ENCODE data around the gene BTD.
"Not testable (repeated sequence)": the region's sequence is repeated elsewhere in the genome, so short reads cannot be mapped to it uniquely, and the experiment has no call there.

Gene BTD

DNA sequence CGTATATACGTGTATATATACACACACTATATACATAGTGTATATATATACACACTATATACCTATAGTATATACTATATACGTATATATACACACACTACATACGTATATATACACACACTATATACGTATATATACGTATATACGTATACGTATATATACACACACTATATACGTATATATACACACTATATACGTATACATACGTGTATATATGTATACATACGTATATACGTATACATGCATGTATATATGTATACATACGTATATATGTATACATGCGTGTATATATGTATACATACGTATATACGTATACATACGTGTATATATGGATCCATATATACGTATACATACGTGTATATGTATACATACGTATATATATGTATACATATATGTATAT is 9.6 kb upstream of the BTD start:
- ATAC-seq = no peak
- 0 out of 2 replicates have a peak, but pooled peaks have one; percentile 51 for TF ChIP-seq ZFP30 (CRISPR knock-in tag; IDR thresholded peaks at IDR 0.05)
- TF ChIP-seq ZNF565 (CRISPR knock-in tag; conservative IDR thresholded peaks at IDR 0.05; ENCODE audit: low read depth) = no peak; the same call in 1 of the 2 replicates
- TF ChIP-seq BACH2 (CRISPR knock-in tag; IDR thresholded peaks at IDR 0.05; ENCODE audit: borderline replicate concordance) = peak; percentile 65; the same call in 1 of the 2 replicates

DNA sequence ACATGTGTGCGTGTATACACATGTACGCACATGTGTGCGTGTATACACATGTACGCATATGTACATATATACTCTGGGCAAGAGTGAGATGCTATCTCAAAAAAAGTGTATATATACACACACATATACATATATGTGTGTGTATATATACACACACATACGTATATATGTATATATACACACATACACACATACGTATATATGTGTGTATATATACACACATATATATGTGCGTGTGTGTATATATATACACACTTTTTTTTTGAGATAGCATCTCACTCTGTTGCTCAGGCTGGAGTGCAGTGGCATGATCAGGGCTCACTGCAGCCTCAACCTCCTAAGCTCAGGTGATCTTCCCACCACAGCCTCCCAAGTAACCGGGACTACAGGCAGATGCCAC is 8.6 kb upstream of the BTD start:
- ATAC-seq = no peak

DNA sequence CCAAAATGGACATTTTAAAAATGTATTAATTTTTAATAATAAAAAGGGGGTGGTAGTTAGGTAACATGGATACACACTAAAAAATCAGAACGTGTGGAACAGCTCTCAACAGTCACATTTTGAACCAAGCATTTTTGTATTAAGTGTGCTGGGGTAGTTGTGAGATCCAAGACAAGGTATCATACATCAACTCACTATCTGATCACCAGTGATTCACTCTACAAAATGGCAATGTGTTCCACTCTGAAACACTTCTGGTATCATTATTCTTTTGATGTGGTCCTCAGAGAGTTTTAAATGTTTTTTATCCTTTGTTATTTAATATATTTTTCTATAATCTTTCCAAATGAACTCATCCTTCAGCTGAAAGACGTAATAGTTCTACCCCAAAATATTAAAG is 5.6 kb upstream of the BTD start:
- TF ChIP-seq ZFP3 (CRISPR knock-in tag; IDR thresholded peaks at IDR 0.05) (no peak), SNAI2 (CRISPR knock-in tag; IDR thresholded peaks at IDR 0.05) (no peak)
- ATAC-seq = no peak

More for the DNA sequence above, 8.6 kb upstream of the BTD start:
- TF ChIP-seq ESRRG (CRISPR knock-in tag; IDR thresholded peaks at IDR 0.05) = no peak
- TF ChIP-seq, protein P1, sequence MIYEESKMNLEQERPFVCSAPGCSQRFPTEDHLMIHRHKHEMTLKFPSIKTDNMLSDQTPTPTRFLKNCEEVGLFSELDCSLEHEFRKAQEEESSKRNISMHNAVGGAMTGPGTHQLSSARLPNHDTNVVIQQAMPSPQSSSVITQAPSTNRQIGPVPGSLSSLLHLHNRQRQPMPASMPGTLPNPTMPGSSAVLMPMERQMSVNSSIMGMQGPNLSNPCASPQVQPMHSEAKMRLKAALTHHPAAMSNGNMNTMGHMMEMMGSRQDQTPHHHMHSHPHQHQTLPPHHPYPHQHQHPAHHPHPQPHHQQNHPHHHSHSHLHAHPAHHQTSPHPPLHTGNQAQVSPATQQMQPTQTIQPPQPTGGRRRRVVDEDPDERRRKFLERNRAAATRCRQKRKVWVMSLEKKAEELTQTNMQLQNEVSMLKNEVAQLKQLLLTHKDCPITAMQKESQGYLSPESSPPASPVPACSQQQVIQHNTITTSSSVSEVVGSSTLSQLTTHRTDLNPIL (CRISPR knock-in tag; IDR thresholded peaks at IDR 0.05; ENCODE audit: low read depth) = no peak
- TF ChIP-seq ISL1 (CRISPR knock-in tag; IDR thresholded peaks at IDR 0.05) = no peak
- TF ChIP-seq CSDC2 (CRISPR knock-in tag; IDR thresholded peaks at IDR 0.05) = no peak
- no peak for TF ChIP-seq ZFP3 (CRISPR knock-in tag; IDR thresholded peaks at IDR 0.05)

DNA sequence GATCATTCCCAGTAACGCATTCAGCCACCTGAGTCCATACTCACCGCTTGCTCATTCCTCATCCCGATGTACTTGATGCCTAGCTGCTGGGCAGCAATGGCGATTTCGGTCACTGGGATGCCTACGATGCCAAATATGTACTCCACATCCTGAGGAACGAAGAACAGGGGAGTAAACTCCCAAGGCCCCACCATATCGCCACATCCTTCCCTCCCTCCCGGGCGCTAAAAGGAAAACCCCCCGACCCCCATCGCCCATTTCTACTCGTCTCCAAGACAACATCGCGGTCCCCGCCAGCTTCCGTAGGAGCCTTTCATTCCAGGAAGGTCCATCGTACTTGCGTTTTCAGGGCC is 523 bp upstream of the BTD start:
- peak; percentile 32 for ATAC-seq
- TF ChIP-seq ZFP30 (CRISPR knock-in tag; IDR thresholded peaks at IDR 0.05) (no peak), ISL1 (CRISPR knock-in tag; IDR thresholded peaks at IDR 0.05) (no peak), ZC3H10 (CRISPR knock-in tag; IDR thresholded peaks at IDR 0.05) (no peak)

DNA sequence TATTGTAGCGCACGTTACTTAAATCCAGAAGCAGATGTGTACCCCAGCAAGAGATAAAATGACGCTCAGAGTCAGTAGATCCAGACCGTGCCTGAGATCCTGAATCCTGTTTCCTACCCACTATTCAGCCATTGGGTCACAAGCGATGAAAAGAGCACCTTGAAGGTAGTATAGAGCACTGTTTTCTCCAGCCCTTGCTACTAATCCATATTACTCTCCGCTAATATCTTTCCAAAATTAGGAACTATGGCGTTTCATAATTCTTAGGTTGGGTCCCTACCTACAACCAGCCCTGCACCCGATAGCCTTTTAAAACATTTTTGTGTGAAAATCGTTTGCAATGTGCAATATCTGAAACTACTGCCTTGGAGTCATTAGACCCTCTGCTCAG is 596 bp downstream of the BTD start:
- TF ChIP-seq TOX (CRISPR knock-in tag; IDR thresholded peaks at IDR 0.05; ENCODE audit: borderline replicate concordance) (no peak), OSR1 (CRISPR knock-in tag; IDR thresholded peaks at IDR 0.05) (no peak), TCF4 (CRISPR knock-in tag; IDR thresholded peaks at IDR 0.05; ENCODE audit: borderline replicate concordance) (no peak), BACH2 (CRISPR knock-in tag; IDR thresholded peaks at IDR 0.05; ENCODE audit: borderline replicate concordance) (no peak), ZNF8 (CRISPR knock-in tag; IDR thresholded peaks at IDR 0.05) (no peak), ISL1 (CRISPR knock-in tag; IDR thresholded peaks at IDR 0.05) (no peak), RARB (CRISPR knock-in tag; IDR thresholded peaks at IDR 0.05) (no peak), ZFP30 (CRISPR knock-in tag; IDR thresholded peaks at IDR 0.05) (no peak), ZFP3 (CRISPR knock-in tag; IDR thresholded peaks at IDR 0.05) (no peak), ZC3H10 (CRISPR knock-in tag; IDR thresholded peaks at IDR 0.05) (no peak), ZNF565 (CRISPR knock-in tag; conservative IDR thresholded peaks at IDR 0.05; ENCODE audit: low read depth) (no peak), CSDC2 (CRISPR knock-in tag; IDR thresholded peaks at IDR 0.05) (no peak)
- TF ChIP-seq, protein P2, sequence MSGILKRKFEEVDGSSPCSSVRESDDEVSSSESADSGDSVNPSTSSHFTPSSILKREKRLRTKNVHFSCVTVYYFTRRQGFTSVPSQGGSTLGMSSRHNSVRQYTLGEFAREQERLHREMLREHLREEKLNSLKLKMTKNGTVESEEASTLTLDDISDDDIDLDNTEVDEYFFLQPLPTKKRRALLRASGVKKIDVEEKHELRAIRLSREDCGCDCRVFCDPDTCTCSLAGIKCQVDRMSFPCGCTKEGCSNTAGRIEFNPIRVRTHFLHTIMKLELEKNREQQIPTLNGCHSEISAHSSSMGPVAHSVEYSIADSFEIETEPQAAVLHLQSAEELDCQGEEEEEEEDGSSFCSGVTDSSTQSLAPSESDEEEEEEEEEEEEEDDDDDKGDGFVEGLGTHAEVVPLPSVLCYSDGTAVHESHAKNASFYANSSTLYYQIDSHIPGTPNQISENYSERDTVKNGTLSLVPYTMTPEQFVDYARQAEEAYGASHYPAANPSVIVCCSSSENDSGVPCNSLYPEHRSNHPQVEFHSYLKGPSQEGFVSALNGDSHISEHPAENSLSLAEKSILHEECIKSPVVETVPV (CRISPR knock-in tag; IDR thresholded peaks at IDR 0.05) = no peak
- TF ChIP-seq, protein P1 (CRISPR knock-in tag; IDR thresholded peaks at IDR 0.05; ENCODE audit: low read depth) = no peak
- TF ChIP-seq, protein P3, sequence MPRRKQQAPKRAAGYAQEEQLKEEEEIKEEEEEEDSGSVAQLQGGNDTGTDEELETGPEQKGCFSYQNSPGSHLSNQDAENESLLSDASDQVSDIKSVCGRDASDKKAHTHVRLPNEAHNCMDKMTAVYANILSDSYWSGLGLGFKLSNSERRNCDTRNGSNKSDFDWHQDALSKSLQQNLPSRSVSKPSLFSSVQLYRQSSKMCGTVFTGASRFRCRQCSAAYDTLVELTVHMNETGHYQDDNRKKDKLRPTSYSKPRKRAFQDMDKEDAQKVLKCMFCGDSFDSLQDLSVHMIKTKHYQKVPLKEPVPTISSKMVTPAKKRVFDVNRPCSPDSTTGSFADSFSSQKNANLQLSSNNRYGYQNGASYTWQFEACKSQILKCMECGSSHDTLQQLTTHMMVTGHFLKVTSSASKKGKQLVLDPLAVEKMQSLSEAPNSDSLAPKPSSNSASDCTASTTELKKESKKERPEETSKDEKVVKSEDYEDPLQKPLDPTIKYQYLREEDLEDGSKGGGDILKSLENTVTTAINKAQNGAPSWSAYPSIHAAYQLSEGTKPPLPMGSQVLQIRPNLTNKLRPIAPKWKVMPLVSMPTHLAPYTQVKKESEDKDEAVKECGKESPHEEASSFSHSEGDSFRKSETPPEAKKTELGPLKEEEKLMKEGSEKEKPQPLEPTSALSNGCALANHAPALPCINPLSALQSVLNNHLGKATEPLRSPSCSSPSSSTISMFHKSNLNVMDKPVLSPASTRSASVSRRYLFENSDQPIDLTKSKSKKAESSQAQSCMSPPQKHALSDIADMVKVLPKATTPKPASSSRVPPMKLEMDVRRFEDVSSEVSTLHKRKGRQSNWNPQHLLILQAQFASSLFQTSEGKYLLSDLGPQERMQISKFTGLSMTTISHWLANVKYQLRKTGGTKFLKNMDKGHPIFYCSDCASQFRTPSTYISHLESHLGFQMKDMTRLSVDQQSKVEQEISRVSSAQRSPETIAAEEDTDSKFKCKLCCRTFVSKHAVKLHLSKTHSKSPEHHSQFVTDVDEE (CRISPR knock-in tag; IDR thresholded peaks at IDR 0.05) = no peak
- TF ChIP-seq, protein P4, sequence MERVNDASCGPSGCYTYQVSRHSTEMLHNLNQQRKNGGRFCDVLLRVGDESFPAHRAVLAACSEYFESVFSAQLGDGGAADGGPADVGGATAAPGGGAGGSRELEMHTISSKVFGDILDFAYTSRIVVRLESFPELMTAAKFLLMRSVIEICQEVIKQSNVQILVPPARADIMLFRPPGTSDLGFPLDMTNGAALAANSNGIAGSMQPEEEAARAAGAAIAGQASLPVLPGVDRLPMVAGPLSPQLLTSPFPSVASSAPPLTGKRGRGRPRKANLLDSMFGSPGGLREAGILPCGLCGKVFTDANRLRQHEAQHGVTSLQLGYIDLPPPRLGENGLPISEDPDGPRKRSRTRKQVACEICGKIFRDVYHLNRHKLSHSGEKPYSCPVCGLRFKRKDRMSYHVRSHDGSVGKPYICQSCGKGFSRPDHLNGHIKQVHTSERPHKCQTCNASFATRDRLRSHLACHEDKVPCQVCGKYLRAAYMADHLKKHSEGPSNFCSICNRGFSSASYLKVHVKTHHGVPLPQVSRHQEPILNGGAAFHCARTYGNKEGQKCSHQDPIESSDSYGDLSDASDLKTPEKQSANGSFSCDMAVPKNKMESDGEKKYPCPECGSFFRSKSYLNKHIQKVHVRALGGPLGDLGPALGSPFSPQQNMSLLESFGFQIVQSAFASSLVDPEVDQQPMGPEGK (CRISPR knock-in tag; IDR thresholded peaks at IDR 0.05; ENCODE audit: borderline replicate concordance) = no peak
- TF ChIP-seq, protein P5, sequence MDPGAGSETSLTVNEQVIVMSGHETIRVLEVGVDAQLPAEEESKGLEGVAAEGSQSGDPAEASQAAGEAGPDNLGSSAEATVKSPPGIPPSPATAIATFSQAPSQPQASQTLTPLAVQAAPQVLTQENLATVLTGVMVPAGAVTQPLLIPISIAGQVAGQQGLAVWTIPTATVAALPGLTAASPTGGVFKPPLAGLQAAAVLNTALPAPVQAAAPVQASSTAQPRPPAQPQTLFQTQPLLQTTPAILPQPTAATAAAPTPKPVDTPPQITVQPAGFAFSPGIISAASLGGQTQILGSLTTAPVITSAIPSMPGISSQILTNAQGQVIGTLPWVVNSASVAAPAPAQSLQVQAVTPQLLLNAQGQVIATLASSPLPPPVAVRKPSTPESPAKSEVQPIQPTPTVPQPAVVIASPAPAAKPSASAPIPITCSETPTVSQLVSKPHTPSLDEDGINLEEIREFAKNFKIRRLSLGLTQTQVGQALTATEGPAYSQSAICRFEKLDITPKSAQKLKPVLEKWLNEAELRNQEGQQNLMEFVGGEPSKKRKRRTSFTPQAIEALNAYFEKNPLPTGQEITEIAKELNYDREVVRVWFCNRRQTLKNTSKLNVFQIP (CRISPR knock-in tag; IDR thresholded peaks at IDR 0.05; ENCODE audit: borderline replicate concordance, low read depth) = no peak
- peak; percentile 34 for ATAC-seq

DNA sequence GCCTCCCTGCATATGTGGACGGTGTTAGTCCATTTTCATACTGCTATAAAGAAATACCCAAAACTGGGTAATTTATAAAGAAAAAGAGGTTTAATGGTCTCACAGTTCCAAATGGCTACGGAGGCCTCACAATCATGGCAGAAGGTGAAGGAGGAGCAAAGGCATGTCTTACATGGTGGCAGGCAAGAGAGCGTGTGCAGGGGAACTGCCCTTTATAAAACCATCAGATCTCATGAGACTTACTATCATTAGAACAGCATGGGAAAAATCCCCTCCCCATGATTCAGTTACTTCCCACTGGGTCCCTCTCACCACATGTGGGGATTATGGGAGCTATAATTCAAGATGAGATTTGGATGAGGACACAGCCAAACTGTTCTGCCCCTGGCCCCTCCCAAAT is 1.3 kb downstream of the BTD start:
- ATAC-seq = not testable (repeated sequence)

DNA sequence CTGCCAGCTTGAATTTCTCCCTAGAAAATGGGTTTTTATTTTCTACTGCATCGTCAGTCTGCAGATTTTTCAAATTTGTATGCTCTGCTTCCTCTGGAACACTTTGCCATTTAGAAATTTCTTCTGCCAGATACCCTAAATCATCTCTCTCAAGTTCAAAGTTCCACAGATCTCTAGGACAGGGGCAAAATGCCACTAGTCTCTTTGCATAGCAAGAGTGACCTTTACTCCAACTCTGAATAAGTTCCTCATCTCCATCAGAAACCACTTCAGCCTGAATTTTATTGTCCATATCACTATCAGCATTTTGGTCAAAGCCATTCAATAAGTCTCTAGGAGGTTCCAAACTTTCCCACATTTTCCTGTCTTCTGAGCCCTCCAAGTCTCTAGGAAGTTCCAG is 3.0 kb downstream of the BTD start:
- ATAC-seq = not testable (repeated sequence)

All from SK-N-SH treated with all-trans-retinoic acid at 6 μM for 48 hours (cell line).